ENCODE data around the gene CBX1. TPM values are rescaled to one million over a fixed set of nuclear protein-coding genes. Genes with fewer than 3 reads are reported as not detected.

CBX1 gene
- total RNA-seq, 3 donors from 2014 or later (not counting 1 experiment from before 2014, with no cell fraction given) = 16.9 to 25.4 (median 22.6) TPM

- Mint-ChIP-seq H3K27ac (no peak overlapping the region), H3K9me3 (no peaks in the 10 kb centered on the region), H3K36me3 (no peaks in the 10 kb centered on the region), H3K4me1 (peaks cover 12 to 19% of the 10 kb centered on the region in 2 donors), H3K4me3 (no peak overlapping the region), H3K27me3 (ENCODE audit: low read depth in 2 of 2) (peaks cover 5 to 10% of the 10 kb centered on the region in 2 donors)
- H3K36me3 ChIP-seq (ENCODE audit: control insufficient read depth, insufficient read depth, low read length) = no peaks in the 10 kb centered on the region
- DNase-seq = no peak
- H3K27me3 ChIP-seq (ENCODE audit: control insufficient read depth, insufficient read depth, low read length) = no peaks in the 10 kb centered on the region
- no peak overlapping the region for H3K27ac ChIP-seq (ENCODE audit: low read length)
- WGBS (ENCODE audit: insufficient coverage) = 83% methylated on average over 5 of the region's 5 CpGs
- no peaks in the 10 kb centered on the region for H3K9me3 ChIP-seq (ENCODE audit: control insufficient read depth, insufficient read depth, low read length)
- no peak overlapping the region for H3K4me3 ChIP-seq (ENCODE audit: low read length)
- H3K4me1 ChIP-seq (ENCODE audit: control insufficient read depth, insufficient read depth, low read length) = peaks cover 13% of the 10 kb centered on the region
- TF ChIP-seq CTCF (IDR thresholded peaks at IDR 0.05) = no peak
- no peak for ATAC-seq
- intact Hi-C loops (cut with micrococcal nuclease) = no loop called here
Measured at GRCh38 chr17:48030531-48030930, 70.7 kb downstream of the CBX1 start.

- intact Hi-C loops (cut with micrococcal nuclease) = no loop called here
- H3K36me3 ChIP-seq (ENCODE audit: control insufficient read depth, insufficient read depth, low read length) = no peaks in the 10 kb centered on the region
- peaks cover 28 to 34% of the 10 kb centered on the region in 2 donors for H3K4me1 Mint-ChIP-seq
- peaks cover 13 to 14% of the 10 kb centered on the region in 2 donors for H3K27me3 Mint-ChIP-seq (ENCODE audit: low read depth in 2 of 2)
- no peak overlapping the region for H3K27ac Mint-ChIP-seq
- no peaks in the 10 kb centered on the region for H3K9me3 ChIP-seq (ENCODE audit: control insufficient read depth, insufficient read depth, low read length)
- no peaks in the 10 kb centered on the region for H3K9me3 Mint-ChIP-seq
- no peak overlapping the region for H3K4me3 ChIP-seq (ENCODE audit: low read length)
- peaks cover under 1% of the 10 kb centered on the region for H3K27me3 ChIP-seq (ENCODE audit: control insufficient read depth, insufficient read depth, low read length)
- no peak overlapping the region for H3K27ac ChIP-seq (ENCODE audit: low read length)
- H3K36me3 Mint-ChIP-seq = no peaks in the 10 kb centered on the region
- H3K4me3 Mint-ChIP-seq = no peak overlapping the region
- peaks cover 29% of the 10 kb centered on the region for H3K4me1 ChIP-seq (ENCODE audit: control insufficient read depth, insufficient read depth, low read length)
- DNase-seq = no peak
- TF ChIP-seq CTCF (IDR thresholded peaks at IDR 0.05) = no peak
- ATAC-seq = no peak
- 90% methylated on average over 1 of the region's 1 CpG for WGBS (ENCODE audit: insufficient coverage)
Measured at GRCh38 chr17:48028736-48029135, 72.5 kb downstream of the CBX1 start.

GRCh38 chr17:48027322-48027981, 73.8 kb downstream of the CBX1 start:
- ATAC-seq (no peak), DNase-seq (no peak)
- no peaks in the 10 kb centered on the region for H3K9me3 ChIP-seq (ENCODE audit: control insufficient read depth, insufficient read depth, low read length)
- no peaks in the 10 kb centered on the region for H3K36me3 ChIP-seq (ENCODE audit: control insufficient read depth, insufficient read depth, low read length)
- H3K27me3 ChIP-seq (ENCODE audit: control insufficient read depth, insufficient read depth, low read length) = peaks cover 9% of the 10 kb centered on the region
- WGBS (ENCODE audit: insufficient coverage) = 90% methylated on average over 12 of the region's 12 CpGs
- Mint-ChIP-seq H3K27me3 (ENCODE audit: low read depth in 2 of 2) (peaks cover 23% of the 10 kb centered on the region in 2 donors), H3K4me3 (no peak overlapping the region), H3K36me3 (no peaks in the 10 kb centered on the region), H3K4me1 (peaks cover 34% of the 10 kb centered on the region in 2 donors), H3K27ac (no peak overlapping the region), H3K9me3 (no peaks in the 10 kb centered on the region)
- intact Hi-C loops (cut with micrococcal nuclease) = loop anchor here (2.0 kb wide), 1 partner anchor 591 kb away; no protein-coding TSS in a partner anchor
- peaks cover 36% of the 10 kb centered on the region for H3K4me1 ChIP-seq (ENCODE audit: control insufficient read depth, insufficient read depth, low read length)
- no peak overlapping the region for H3K4me3 ChIP-seq (ENCODE audit: low read length)
- H3K27ac ChIP-seq (ENCODE audit: low read length) = no peak overlapping the region
- TF ChIP-seq CTCF (IDR thresholded peaks at IDR 0.05) = no peak

Measured in natural killer cell (primary cell).